GM18520 (cell line): ENCODE data around the gene MYZAP.

Experiments used
- ATAC-seq: cut with Tn5 transposase; IDR thresholded peaks from one replicate; pipeline ENCODE4 v1.9.1; 2021; ENCODE audit not compliant: unreplicated experiment

MYZAP gene

DNA sequence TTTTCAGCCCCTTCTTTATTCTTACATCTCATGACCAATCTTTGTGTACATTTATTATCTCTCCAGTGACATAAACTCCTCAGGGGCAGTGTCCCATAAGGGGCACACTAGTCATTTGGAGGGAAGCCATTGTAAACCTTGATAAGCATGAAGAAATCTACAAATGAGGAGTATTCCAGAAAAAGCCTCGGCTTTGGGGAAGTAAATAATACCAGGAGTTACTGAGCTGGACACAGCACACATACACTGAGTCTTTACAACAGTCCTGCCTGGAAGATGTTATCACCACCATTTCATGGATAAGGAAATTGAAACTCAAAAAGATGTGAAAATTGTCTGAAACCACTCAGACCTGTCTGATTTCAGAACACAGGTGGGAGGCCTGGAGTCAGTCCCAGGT lies 99.4 kb downstream of the MYZAP start:
- ATAC-seq: no peak

DNA sequence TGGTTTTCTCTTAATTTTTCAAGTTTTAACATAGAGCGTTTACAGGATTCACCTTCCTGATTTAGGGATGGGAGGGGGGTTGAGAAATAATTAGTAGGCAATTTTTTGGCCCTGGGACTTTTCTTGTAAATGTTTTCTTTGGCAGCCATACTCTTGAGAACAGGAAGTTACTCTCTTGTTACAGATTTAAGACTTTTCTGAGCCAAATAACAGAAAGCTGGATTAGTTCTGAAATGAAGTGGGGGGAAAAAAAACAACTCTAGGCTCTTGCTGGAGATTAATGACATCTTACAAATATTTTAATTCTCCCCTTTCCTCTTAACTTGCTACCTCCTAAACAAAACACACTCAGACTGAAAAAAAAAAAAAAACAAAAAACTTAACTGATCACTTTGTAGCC lies 101.0 kb downstream of the MYZAP start:
- no peak for ATAC-seq

DNA sequence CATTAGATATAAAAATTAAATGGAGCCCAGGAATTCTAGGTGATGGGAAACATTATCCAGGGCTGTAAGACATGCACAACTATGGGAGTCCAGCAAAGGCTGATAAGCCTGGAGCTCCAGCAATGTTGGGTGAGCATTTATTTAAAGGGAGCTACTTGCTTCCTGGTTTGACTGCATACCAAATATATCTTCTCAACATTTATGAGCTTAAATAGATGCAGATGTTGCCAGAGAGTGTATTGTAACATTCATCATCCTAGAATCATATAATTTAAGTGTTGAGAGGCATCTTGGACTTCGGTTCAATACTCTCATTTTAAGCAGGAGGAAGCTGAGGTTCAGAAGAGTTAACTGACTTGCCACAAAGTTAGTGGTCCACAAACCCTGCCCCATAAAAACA lies 102.6 kb downstream of the MYZAP start:
- no peak for ATAC-seq

DNA sequence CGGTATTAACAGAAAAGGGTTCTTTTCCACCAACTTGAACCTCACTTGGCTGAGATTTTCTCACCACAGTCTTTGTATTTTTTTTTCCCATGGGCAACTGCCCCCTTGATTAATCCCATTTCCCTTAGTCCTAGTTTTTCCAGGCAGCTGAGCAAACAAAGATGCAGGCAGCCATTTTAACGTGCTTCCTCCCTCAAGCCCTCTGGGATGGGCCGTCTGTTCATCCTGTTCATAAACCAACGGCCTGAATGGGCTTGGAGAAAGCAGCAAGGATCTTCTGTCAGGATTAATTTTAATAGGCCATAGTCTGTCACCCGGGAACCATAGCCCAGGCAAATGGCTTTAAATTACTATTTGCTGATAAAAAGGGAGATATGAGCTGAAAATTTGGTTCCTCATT lies 104.4 kb downstream of the MYZAP start:
- no peak for ATAC-seq

DNA sequence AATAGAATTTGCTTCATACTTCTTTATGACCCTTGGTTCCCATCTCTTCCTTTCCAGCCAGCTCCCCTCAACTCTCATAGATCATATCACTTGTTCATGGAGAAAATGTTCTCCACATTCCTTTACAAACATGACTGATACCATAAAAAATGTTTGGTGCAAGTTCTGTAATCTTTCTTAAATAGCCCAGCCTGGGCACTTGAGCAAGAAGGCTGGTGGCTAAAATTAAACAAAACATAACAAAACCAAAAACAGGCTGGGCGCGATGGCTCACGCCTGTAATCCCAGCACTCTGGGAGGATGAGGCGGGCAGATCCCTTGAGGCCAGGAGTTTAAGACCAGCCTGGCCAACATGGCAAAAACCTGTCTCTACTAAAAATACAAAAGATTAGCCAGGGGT lies 105.9 kb downstream of the MYZAP start:
- ATAC-seq: no peak

DNA sequence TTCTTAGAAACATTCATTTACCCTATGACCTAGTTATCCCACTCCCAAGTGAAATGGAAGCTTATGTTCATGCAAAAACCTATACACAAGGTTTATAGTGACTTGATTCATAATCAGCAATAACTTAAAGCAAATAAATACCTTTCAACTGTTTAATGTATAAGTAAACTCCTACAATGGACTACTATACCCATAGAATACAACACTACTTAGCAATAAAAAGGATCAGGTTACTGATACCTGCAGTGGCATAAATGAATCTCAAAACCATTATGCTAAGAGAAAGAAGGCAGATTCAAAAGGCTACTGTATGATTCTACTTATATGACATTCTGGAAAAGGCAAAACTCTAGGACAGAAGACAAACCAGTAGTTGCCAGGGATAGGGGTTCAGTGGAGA lies 106.5 kb downstream of the MYZAP start:
- no peak for ATAC-seq

DNA sequence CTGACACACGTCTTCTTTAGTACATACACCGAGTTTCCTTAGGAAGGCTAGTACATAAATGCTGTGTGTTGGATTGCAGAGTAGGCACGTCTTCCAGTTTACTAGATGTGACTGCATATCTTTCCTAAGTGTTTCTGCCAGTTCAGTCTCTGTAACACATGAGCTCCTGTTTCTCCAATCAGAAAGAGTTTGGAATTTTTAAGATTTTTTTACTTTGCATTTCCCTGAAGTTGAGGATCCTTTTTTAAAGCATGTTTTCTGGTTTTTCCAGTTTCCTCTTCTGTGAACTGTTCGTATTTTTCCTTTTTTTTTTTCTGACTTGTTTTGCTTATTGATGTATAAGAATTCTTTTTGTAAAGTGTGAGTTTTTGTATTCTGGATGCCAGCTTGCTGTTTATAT lies 107.3 kb downstream of the MYZAP start:
- ATAC-seq: no peak

DNA sequence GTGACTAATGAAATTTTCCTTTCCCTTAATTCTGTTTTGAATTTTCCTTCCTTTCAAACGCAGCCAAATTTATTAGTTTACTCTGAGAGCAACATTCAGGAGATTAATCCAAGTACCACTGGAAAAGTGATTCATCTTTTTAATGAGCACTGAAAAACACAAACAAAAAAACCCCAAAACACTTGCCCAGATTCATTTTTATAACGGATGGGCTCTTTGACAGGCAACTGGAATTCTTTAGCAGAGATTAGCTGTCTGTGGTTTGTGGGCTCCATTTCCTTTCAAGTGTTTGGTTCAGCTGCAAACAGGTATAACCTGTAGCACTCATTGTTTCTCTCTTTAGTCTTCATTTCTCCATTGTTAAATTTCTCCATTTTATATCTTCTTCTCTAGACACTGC lies 111.7 kb downstream of the MYZAP start:
- ATAC-seq: no peak

DNA sequence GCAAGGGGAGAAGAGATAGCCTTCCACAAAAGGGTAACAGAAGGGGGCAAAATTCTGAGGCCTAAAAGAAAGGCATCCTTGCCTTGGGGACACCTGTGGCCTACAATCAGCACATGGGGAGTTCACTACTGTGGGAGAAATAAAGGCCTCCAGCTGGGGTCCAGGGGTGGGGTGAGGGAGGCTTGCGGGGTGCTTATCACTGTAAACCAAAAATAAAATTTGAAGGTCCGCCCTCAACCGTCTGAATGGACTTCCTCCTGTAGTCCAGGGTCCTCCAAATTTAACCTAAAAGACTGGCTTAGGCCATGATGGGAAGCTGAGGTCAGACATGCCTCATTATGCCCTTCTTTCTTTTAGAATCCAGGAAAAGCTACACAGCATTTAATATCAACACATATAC lies 112.7 kb downstream of the MYZAP start:
- no peak for ATAC-seq

DNA sequence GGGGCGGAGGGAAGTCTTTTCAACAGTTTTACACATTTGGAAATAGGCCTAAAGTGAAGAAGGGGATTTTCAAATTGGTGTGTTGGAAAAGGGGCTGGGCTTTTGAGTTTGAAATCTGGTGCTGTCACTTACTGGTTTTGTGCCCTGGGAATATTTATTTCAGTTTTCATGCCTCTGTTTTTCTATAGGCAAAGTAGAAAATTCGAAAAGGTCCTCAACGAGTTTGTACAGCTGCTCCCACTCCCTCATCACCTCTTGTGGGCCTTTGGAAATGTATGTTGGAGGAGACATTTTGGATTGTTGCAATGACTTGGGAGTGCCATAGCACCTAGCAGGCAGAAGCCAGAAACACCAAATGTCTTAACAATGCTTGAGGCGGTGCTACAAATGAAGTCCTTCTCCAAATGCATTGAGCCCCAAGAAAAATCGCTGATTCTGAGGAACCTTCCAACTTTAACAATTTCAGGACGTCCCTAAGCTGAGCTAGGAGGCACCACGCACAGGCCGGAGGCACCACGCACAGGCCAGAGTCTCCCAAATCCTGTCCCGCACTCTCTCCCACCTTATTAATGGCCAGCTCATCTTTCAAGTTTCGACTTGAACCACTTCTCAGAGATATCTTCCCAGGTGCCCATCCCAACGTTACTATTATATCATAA lies 114.2 kb downstream of the MYZAP start:
- ATAC-seq: no peak

DNA sequence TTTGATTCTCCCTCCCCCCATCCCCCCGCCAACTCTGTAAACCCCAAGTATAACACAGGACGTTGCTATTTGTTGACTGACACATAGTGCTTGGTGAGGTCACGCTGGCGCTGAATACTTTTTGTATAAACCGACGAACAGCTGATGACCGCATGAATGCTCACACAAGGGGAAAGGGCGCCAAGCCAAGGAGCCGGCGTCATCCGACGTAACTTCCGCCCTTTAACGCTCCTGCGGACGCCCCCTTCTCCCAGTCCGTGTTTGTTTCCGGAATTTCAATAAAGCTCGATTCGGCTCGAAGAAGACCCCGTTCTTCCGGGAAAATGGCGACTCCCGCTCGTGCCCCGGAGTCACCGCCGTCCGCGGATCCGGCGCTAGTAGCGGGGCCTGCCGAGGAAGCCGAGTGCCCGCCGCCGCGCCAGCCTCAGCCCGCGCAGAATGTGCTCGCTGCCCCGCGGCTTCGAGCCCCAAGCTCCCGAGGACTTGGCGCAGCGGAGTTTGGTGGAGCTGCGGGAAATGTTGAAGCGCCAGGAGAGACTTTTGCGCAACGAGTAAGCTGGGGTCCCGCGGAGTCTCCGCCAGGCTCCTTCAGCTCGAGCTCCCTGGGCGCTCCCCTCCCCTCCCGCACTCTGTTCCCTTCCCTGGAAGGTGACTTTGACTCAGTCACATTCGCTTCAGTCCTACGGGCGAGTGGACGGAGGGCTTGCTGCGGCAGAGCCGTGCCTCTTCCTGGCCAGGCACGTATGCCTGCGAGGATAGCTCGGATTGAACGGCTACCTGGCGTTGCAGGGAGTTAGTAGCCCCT lies 114.9 kb downstream of the MYZAP start, which contains the start of gene POLR2M:
Gene POLR2M, plus strand, starts transcription at position 310 of the 805 bp plus-strand sequence. Its CDS starts 129 bp downstream, at position 439.
- peak; percentile 91 for ATAC-seq

DNA sequence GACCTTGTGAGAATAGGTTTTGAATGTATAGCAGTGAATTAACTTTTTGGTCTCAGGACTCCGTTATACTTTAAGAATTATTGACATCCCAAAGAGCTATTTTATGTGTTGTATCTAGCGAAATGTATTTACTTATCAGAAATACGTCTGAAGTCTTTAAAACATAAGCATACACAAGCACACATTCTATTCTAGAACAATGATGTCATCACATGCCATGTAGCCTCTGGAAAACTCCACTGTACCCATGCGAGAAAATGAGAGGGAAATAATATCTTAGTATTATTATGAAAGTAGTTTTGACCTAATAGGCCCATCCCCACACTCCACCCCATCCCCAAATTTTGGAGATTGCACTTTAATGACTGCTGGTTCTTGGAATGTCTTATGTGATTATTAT lies 116.3 kb downstream of the MYZAP start:
- ATAC-seq: no peak

DNA sequence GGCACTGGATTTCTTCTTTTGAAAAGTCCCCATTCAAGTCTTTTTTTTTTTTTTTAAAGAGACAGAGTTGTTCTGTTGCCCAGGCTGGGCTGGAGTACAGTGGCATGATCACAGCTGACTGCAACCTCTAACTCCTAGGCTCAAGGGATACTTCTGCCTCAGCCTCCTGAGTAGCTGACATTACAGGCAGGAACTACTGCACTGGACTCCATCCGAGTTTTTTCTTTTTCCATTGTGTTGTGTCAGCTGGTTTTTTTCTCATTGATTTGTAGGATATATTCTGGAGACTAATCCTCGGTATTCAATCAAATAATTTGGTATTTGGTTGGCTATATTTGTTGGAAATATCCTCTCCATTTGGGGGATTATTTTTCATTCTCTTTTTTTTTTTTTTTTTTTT lies 126.6 kb downstream of the MYZAP start:
- ATAC-seq: no peak

DNA sequence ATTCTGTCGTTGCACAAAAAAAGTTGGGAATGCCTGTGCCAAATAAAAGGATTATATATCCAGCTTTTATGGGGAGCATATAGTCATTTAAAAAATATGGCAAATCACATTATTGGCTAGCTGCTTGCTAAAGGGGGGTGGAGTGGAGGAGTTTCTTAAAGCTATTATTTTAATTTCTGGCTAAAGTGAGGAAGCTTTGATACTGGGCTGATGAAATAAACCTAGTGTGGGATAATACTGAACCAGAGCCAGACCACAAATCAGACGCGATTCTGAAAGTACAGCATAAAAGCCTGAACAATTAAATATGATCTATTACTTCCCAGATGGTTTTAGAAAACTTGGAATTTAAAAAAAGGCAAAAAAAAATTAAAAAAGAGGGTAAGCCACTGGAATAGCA lies 129.2 kb downstream of the MYZAP start:
- no peak for ATAC-seq

DNA sequence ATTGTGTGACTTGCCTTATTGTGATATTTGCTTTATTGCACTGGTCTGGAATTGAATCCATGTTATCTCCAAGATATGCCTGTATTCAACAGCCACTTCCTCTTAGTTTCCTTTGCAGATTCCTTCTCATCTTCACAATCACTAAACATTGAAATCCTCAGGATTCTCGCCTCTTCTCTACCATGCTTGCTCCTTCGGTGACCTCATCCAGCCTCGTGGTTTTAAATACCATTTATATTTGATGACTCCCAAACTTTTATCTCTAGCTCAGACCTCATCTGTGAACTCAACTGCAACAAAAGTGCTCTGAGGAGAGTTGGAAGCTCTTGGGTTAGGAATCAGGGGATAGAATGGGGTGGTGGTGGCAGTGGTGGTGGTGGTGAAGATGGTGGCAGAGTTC lies 134.7 kb downstream of the MYZAP start:
- no peak for ATAC-seq

DNA sequence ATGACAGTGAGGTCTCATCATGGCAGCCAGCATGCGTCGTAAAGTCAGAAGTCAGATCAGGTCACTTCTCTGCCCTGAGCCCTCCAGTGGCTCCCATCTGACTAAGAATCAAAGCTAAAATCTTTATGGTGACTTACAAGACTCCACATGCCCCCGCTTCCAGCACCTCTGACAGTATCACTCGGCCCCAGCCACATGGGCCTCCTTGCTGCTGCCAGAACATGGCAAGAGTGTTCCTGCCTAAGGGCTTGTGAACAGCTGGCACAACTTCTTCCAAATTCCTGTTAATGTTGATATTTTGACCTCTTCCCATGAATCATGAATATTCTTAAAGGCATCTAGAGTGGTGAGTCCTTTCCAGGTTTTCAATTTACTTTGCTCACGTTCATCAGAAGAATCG lies 135.3 kb downstream of the MYZAP start:
- no peak for ATAC-seq

DNA sequence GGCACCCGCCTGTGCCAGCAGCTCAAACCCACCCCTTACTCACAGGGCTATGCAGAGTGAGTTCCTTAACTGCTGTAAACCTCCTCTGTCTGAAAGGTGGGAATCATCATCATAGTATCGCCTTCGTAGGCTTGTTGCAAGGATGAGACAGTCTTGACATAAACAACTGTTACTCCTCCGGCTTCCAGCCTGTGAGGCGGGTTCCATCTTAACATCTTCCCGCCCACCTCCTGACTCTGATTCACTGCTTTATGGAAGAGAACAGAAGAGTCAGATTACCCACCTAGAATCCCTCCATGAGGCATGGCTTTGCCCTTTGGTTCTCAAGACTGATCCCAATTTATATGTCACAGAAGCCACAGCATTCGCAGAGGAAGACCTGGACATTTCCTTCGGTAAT lies 136.7 kb downstream of the MYZAP start:
- no peak for ATAC-seq

DNA sequence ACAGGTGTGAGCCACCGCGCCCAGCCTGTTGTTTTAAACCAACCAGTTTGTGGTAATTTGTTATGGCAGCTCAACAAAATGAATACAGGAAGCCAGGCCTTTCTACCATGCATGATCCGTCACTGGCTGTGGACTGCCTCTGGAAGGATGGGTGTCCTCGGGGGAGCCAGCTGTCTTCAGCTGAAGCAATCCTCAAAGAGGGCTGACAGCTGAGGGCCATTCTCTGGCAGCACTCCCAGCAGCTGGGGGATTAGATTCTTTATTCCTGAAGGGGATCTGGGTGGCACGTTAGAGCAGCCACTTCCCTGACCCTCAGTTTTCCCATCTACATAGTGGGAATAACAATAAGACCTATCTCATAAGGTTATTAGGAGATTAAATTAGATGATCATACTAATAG lies 139.2 kb downstream of the MYZAP start:
- no peak for ATAC-seq

DNA sequence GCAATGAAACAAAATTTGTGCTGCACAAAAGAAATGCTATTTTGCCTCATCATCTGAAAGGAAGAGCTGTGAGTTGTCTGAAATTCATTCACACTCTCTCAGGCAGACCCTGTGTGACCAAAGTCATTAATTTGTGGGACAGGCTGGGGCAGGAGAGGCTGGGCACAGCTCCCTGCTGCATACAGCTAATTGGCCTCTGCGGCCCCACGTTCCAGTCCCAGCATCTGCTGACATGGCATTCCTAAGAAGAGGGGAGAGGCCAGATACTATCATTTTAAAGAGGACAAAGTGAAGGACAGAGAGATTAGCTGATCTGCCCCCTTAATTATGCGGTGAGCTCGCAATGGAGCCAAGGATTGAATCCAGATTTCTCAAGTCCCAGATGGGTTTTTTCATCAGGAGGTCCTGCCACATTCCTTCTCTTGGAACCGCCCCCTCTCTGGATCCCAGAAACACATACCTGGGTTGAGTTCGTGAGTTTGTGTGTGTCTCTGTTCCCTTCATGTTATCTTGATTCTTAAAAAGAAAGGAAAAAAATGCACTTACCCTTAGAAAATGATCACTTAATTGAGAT lies 139.9 kb downstream of the MYZAP start:
- ATAC-seq: no peak

DNA sequence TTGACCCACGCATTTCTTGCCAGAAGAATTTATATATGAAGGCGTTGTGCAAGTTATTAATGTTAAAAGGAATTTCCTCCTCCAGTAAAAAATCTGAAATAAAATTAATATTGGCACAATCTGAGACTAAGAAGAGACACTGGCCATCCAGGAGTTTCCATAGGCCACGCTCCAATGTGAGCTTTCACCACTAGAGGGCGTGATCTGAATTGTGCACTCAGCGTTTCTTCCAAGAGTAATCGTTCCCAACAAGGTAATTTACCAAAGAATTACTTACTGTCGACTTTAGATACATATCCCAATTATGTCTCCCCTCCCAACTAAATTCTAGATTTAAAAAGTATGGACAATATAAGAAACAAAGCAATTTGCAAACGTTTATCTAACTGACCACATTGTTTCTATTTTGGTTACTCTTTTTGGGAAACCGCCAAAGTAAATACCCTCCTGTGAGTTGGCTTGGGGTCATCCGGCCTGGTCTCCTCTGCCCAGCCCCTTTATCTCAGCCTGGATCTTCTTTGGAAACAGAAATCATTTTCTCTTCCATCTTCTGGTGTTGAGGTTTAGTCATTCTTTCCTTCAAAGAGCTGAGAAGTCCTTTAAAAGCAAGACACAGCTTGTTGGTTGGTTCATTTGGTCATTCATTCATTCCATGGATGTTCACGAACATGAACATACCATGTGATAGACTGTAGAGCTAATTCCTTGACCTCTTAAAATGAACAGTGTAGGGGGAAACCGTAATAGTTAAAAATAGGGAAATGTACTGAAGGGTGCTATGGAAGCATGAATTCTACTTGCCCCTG lies 141.0 kb downstream of the MYZAP start:
- ATAC-seq: no peak

DNA sequence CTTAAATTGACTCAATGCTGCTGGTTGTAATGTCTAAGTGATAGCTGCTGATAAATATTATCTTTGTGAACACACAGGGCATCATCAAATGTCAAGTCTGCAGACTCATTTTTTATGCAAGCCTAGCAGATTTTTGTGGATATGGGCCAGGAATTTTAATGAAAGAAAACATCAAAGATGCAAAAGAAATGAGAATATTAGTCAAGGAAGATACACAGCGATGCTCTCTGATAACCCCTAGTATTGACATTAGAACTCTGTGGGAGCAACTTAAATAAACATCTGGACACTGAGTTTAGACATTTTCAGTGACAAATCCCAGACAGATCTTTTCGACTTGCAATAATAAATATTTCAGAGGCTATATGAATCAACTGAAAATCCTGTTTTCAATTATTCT lies 143.2 kb downstream of the MYZAP start:
- no peak for ATAC-seq
